NK-92 treated with Interleukin-12 subunit alpha and Interleukin-12 subunit beta, amount 100 ng/mL, for 24 hours (cell line): ENCODE data around the gene EID2B.
A peak's percentile ranks its signal among the peaks of the same experiment; 100 is the strongest.

ENCODE experiments used
- DNase-seq: peaks from one replicate; lab custom pipeline; 2025; lab: John Stamatoyannopoulos, UW

Gene EID2B, protein sequence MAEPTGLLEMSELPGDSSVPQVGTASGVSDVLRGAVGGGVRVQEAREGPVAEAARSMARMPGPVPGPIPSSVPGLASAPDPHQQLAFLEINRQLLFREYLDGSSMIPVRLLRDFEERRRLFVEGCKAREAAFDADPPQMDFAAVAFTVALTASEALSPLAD

DNA sequence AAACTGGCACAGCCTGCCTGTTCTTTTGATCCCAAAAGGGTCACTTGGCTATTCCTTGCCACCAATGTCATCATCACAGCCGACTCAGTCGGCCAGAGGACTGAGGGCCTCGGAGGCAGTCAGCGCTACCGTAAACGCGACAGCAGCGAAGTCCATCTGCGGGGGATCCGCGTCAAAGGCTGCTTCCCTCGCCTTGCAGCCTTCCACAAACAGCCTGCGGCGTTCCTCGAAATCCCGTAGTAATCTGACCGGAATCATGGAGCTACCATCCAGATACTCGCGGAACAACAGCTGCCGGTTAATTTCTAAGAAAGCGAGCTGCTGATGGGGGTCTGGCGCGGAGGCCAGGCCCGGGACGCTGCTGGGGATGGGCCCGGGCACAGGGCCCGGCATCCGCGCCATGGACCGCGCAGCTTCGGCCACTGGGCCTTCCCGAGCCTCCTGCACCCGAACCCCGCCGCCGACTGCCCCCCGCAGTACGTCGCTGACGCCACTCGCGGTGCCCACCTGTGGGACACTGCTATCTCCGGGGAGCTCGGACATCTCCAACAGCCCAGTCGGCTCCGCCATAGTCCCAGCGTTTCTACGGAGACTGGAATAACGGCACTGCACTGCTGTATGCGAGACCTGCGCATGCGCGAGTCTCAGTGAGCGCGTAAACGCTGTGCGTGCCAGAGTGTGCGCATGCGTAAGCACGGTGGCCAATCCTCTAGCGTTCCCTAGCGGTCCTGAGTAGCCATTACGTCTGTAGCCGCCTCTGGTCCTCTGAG, at the start of gene EID2B:
Gene EID2B (minus strand): TSS at position 620 of the 770 bp plus-strand sequence. CDS start 50 bp downstream, at position 570.
- DNase-seq = peak; percentile 94

DNA sequence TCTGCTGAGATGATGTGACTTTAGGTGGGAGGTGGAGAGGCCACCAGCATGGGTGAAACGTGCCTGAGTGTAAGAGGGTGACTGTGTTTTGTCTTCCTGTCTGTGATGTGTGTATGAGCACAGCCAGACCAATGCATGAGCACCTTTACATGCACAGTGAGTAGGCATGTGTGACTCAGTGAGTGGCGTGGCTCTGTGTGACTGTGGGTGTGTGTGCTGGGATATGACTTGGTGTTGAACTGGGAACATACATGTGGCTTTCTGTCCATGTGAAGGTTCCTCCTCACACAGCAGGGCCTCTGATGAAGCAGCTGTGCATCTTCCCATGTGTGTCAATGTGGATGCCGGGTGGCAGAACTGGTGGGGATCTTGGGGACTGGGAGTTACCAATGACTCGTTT, 49.8 kb upstream of the EID2B start:
- no peak for DNase-seq

DNA sequence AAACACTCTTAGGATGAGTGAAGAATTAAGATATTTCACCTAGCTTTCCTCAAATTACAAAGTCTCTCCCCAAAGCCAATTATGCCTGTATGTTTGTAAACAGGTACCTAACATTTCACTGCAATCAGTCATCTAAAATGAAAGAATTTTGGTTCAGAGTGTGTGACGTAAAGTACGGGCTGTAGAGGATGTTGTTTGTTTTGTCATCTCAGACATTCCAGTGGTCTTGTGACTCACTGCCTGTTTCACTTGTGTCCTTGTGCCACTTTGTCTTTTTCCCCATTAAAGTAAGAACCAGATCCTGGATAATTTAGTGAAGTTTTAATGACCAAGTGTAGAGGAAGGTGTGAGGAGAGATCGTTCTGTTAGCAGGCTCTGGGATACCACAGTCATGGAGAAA, 36.0 kb upstream of the EID2B start:
- DNase-seq = no peak

DNA sequence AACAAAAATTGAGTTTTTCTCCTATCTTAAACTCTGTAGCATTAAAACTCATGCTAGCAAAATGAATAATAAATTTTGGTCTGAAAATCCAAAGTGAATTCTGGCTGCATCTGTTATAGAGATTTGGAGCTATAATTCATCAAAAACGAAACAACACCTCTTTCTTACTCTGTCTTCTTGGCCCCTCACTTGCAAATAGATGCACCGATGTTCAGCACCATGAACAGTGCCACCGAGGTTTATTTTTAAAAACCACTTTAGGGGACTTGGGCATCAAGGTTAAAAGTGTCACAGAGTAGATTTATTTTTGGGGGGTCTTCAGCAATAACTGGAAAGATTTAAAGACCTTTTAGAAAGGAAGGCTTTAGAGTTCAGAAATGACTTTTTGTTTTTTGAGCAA, 33.4 kb upstream of the EID2B start:
- DNase-seq = no peak

DNA sequence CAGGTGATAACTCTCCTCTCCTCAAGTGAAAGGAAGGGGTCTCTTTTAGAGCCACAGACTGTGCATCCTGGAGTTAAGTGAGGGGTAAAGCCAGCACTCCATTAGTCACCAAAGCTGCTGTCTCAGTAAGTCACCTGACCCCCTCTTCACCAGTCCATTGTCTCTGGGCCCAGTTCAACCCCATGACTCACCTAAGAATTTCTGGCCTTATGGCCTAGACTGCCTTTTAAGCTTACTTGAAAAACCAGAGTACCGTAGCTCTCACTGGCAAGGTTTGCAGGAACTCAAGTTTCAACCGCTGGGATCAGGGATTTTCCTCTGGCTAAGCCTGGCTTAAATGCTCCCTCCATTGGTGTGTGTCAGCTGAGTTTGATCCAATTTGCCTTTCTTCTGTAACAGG, 30.8 kb upstream of the EID2B start:
- DNase-seq = no peak

DNA sequence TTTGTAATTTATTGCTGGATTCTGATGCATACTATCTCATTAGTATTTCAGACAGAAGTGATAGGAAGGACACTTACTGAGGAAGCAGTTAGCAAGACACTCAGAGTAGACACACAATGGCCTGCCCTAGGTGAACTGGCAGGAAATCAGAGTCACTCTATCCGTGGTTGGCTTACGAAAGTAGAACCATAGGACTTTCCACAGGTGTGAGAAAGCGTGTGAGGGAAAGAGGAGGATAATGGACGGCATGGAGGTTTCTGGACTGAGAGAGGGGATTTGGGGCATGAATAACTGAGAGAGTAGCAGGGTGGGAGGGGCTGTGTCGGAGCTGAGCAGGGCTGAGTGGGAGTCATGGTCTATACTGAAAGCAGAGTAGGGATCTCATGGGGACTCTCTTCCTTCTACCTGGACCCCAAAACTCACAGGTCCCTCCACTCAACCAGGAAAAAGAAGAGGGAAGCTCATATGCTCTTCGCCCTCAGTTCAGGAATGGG, 26.0 kb upstream of the EID2B start:
- no peak for DNase-seq

DNA sequence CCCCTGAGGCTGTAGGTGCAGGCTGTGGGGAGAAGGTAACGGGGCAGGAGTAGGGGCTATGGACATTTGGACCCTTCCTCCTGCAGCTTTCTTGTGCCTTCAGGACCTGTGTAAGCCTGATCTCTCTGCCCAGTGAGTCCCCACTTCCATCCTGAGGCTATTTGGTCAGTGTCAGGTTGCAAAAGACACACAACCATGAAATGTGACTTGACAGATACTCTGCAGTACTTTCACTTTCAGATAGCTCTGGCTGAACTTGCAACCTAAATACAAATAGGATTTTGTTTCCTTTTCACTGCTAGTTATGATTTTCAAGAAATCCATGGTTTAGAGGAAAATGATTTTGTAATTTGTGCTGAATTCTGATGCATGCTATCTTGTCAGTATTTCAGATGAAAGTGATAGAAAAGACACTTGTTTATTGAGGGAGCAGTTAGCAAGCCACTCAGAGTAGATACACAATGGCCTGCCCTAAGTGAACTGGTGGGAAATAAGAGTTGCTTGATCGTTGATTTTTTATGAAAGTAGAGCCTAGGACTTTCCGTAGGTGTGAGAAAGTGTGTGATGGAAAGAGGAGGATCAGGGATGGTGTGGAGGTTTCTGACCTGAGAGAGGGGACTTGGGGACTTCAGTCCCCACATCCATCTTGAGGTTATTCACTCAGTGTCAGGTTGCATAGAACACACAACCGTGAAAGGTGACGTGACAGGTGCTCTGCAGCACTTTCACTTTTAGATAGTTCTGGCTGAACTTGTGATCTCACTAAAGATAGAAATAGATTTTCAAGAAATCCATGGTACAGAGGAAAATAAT, 25.4 kb upstream of the EID2B start:
- DNase-seq = no peak

DNA sequence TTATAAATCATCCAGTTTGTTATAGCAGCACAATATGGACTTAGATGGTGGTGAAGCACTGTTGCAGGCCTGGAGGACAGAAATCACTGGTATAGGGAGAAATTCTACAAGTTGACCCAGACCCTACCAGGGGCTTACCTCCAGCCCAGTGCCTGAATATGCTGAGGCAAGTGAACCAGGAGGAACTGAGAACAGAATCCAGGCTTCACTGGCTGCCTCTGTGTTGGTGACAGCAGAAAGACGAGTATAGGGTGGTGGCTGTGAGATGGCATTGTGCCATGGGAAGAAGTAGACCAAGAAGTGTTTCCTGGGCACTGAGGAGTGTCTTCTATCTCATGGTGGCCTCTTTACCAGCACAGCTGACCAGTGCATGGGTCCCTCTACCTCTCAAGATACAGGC, 23.2 kb upstream of the EID2B start:
- no peak for DNase-seq

DNA sequence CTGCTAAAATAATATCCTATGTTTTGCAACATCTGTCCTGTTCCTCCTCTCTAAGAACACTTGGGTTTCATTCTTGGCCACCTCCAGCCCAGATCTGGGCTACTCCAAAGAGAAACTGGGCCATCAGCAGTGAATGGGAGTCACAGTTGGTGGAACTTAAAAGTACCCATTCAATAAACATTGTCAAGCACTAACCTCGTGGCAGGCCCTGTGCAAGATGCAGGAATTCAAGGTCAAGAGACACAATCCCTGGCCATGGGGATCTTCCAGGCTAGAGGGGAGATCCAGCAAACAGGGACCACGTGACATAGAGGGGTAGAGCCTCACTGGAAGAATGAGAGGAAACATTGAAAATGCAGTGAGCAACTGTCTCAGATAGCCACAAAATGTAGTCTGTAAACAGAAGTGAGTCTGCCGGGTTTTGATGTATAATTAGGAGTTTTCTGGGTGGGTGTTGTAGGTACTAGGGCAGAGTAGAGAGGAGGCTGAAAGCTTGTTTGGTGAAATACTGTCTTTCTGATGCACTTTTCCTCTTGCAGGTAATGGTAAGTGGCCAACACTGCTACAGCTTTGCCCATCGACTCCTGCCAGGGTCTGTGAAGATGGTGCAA, 22.2 kb upstream of the EID2B start:
- DNase-seq = no peak

DNA sequence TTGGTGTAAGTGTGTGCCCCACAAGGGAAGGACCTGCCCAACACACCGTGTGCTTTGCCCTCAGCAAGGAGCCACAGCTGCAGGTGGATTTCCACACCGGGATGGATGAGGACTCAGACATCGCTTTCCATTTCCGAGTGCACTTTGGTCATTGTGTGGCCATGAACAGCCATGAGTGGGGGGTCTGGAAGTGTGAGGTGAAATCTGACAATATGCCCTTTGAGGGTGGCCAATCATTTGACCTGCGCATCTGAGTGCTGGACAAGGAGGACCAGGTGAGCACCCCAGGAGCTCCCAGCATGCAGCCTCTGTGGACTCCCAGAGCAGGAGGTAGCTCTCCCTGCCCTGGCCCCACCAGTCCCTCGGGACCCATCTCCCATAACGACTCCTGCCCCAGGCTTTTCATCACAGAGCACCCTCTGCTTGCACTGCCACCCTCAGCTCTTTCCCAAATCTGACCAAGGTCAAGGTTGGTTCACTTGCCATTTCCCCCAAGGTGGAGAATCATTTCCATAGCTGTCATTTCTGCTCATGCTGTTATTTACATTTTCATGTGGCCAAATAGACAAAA, 20.5 kb upstream of the EID2B start:
- no peak for DNase-seq

DNA sequence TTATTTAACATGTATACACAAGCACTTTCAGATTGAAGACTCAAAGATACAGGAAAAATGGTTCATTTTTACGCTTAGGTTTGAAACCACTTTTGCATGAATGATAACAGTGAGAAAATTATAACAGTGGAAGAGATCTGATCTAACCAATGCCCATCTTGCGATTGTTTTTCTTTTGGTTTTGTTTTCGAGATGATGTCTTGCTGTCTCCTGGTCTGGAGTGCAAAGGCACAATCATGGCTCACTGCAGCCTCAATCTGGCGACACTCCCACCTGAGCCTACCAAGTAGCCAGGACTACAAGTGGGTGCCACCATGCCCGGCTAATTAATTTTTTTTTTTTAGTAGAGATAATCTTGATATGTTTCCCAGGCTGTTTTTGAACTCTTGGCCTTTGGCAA, 17.5 kb upstream of the EID2B start:
- no peak for DNase-seq

DNA sequence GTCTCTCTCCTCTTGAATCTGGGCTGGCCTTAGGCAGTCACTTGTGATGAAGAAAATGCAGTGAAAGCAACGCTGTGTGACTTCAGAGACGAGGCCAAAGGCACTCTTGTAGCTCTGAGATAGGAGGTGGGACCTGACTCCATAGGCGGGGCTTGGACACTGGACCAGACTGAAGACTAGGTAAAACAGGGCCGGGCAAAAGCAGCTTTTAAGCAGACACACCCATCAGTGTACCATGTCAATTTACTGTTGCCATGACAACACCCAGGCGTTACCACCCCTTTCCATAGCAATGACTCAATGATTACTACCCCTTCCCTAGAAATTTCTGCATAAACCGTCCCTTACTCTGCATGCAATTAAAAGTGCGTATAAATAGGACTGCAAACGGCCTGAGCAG, 13.9 kb upstream of the EID2B start:
- DNase-seq = no peak

DNA sequence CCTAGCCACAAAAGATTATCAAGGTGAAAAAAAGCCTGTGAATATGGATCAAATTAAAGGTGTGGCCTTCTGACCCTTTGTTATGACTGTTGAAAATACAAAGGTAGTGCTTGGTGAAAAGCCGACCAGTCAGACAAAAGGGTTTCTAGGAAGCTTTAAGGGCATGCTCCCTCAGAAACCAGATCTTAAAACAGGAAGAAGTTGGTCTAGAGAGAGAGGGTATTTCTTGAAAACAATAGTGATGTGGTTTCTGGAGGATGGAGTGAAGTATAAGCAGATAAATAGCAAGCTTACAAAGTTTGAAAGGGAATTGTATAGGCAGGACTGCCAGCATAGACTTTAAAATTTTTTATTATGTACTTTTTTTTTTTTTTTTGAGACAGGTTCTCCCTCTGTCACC, 12.3 kb upstream of the EID2B start:
- no peak for DNase-seq

DNA sequence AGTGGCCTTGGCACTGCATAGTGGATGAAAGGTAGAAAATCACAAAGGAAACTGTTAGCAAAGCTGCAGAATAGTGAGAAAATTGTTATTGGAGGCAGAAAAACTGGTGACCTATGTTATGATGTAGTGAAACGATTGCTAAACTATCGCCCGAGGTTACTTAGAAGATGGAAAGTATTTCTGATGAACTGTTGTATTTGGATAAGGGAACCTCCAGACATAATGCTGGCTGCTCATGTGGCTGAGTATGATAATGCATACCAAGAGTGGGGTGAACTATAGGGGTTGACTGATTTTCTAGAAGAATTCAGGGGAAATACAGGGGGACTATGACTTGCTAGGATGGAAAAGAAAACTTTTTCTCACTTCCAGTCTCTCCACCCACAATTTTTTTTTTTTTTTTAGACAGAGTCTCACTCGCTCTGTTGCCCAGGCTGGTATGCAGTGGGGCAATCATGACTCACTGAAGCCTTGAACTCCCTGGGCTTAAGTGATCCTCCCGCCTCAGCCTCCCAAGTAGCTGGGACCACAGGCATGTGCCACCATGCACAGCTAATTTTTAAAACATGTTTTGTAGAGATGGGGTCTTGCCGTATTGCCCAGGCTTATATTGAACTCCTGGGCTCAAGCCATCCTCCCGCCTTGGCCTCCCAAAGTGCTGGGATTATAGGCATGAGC, 11.7 kb upstream of the EID2B start:
- no peak for DNase-seq

DNA sequence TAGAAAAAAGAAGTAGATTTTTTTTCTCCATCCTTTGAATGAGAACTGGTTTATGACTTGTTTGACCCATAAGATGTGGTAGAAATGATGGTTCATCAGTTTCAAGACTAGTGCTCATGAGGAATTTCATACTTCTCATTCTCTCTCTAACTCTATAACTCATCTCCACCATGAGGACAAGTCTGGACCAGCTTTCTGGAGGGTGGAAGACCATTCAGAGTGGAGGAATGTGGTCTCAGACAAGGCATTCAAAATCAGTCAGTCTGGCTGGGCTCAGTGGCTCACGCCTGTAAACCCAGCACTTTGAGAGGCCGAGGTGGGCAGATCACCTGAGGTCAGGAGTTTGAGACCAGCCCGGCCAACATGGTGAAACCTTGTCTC, 10.8 kb upstream of the EID2B start:
- DNase-seq = no peak

DNA sequence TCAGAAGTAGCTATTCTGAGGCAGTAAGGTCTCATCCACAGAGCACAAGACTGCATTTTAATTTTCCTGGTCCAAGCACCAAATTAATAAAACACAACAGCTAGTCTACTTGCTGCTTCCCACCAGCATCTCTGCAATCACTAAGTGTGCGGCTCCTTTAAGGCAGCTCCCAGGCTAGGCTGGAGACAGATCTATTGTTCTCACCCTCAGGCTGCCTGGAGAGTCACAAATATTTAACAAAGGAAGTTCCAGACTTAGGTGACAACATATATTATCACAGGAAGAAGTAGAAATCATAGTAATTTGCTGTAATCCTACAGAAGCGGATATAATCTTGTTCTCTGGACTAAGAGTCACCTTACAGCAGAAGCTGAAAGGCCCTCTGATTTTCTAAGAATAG, 9.6 kb upstream of the EID2B start:
- no peak for DNase-seq

DNA sequence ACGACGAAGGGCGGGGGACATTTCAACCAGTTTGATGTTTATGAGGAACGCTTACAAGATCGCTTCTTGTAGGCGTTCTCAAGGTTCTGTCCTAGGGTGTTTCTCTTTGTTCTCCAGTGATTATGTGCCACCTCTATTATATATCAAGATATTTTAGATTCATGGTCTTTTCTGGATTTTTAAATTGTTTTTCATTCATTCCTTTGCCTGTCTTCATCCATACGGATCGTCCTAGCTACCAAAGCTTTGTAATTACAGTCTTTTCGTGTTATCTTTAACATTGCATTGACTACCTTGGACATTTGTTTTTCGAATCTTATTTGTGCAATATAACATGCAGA, 7.7 kb upstream of the EID2B start:
- no peak for DNase-seq

DNA sequence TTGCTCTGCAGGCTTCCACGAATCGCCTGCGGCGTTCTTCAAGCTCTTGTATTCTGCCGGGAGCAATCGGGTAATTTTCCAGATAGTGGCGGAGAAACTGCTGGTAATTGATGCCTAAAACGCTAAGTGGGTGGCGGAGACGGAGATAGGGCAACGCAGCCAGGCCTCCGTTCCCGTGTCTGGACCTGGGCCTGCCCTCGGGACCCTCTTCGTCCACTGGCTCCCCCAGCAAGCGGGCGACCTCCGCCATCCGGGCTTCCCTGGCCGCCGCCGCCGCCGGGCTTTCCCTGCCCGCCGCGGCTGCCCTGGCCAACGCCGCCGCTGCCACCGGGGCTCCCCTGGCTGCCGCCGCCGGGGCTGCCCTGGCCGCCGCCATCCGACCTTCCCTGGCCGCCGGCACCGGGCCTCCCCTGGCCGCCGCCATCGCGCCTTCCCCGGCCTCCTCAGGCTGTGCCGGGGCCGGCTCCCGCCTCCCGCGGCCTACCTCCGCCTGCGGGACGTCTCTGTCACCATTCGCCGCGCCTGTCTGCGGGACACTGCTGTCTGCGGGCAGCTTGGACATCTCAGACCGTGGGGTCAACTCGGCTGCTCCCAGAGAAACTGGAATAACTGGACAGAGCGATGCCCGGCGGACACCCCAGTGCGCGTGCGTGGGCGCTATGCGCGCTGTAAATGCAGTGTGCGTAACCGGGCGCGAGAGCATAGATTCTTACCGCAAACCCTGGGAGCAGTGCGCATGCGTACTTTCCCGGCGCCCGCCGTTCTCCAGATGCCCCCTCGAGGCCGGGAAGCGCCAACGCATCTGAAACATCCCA, 7.1 kb upstream of the EID2B start, which contains the start of gene EID2:
Gene EID2 (minus strand): TSS at position 644 of the 815 bp plus-strand sequence. CDS start 82 bp downstream, at position 562.
- DNase-seq = peak; percentile 93

DNA sequence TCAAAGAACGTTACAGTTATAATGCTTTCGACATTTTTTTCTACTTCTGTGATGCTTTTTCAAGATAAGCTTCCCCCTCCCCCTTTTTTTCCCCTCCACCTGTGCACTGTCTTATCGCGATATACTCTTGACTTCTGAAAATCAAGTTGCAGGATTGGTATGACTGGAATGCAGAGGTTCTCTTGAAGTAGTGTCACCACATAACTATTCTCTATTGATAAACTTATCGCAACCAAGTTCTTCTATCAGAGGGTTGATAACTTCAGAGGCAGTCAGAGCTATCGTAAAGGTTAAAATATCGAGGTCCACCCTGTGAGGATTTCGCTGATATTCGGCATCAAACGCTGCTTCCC, 6.5 kb upstream of the EID2B start:
- no peak for DNase-seq

DNA sequence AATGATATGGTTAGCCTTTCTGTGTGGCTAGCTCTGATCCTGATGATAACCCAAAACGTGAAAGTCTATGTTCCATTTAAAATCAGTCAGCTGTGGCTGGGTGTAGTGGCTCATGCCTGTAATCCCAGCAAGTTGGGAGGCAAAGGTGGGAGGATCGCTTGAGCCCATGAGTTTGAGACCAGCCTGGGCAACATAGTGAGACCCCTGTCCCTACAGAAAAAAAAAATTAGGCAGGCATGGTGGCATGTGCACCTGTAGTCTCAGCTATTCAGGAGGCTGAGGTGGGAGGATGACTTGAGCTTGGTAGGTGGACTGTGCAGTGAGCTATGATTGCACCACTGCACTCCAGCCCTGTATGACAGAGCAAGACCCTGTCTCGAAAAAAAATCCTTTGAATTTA, 1.1 kb upstream of the EID2B start:
- no peak for DNase-seq

DNA sequence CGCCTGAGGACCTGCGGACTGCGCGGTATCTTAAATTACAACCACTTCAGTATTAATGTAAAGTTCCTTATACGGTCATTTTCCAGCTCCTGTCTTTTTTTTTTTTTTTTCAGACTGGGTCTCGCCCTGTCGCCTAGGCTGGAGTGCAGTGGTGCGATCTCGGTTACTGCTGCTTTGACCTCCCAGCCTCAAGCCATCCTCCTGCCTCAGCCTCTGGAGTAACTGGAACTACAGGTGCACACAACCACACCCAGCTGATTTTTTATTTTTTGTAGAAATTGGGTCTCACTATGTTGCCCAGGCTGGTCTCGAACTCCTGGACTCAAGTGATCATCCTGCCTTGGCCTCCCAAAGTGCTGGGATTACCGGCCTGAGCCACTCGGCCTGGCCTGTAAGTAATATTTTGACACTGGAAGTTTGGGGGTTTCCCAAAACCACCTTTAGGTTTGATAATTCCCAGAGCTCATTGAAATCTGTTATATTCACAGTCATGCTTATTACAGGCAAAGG, 406 bp upstream of the EID2B start:
- no peak for DNase-seq
